H1 (cell line): Measurements from ENCODE around the gene MLKL. TPM values are rescaled to one million over a fixed set of nuclear protein-coding genes. Genes with fewer than 3 reads are reported as not detected.

Experiments used
- CTCF ChIA-PET: fragments of 300-600 bp; sonication (Branson Sonifier 250); formaldehyde crosslinking; loops from one replicate; lab custom pipeline; 2021; ENCODE audit not compliant: partially characterized antibody; lab: Charles Lee
- POLR2A ChIA-PET: fragments of 300-600 bp; sonication (Branson Sonifier 250); formaldehyde crosslinking; loops from one replicate; lab custom pipeline; 2021; ENCODE audit warnings: inconsistent platforms; ENCODE audit not compliant: partially characterized antibody; lab: Charles Lee
- DNase-seq, 2 experiments: peaks; one replicate each; pipeline versions ENCODE4 v3.0.0 to v3.0.0-alpha.2; 2010 to 2022; ENCODE audit warnings: low spot score in 2 of 2, low read depth in 1 of 2, mixed read lengths in 1 of 2
- FAIRE-seq: peaks from 2 replicates; lab custom pipeline; 2011; peaks lifted over from hg19 to GRCh38; lab: Jason Lieb, UNC
- H2AFZ ChIP-seq: 2 replicates; pipeline ENCODE4 v1.8.1; 2012; ENCODE audit warnings: low read length, inconsistent platforms
- H2AK5ac ChIP-seq: 2 replicates; pipeline ENCODE4 v1.6.1; 2013; ENCODE audit warnings: low read depth, low read length
- H2BK120ac ChIP-seq: replicated peaks from 2 replicates; pipeline ENCODE3; 2013; ENCODE audit warnings: low read depth, low read length, inconsistent platforms
- H2BK12ac ChIP-seq: 2 replicates; pipeline ENCODE4 v1.6.1; 2013; ENCODE audit warnings: low read depth, low read length
- H2BK15ac ChIP-seq: 2 replicates; pipeline ENCODE4 v1.6.1; 2013; ENCODE audit warnings: low read length
- H2BK20ac ChIP-seq: 2 replicates; pipeline ENCODE4 v1.6.1; 2013; ENCODE audit warnings: low read length
- H2BK5ac ChIP-seq: 2 replicates; pipeline ENCODE4 v1.6.1; 2013; ENCODE audit warnings: low read depth, low read length
- H3K14ac ChIP-seq: 2 replicates; pipeline ENCODE4 v1.6.1; 2013; ENCODE audit warnings: inconsistent platforms; ENCODE audit not compliant: insufficient read length
- H3K18ac ChIP-seq: 2 replicates; pipeline ENCODE4 v1.6.1; 2013; ENCODE audit warnings: low read length; ENCODE audit errors: extremely low read depth
- H3K23ac ChIP-seq: 2 replicates; pipeline ENCODE4 v1.6.1; 2013; ENCODE audit warnings: inconsistent platforms; ENCODE audit not compliant: insufficient read length
- H3K23me2 ChIP-seq: 2 replicates; pipeline ENCODE4 v1.6.1; 2013; ENCODE audit warnings: low read depth, low read length
- H3K27ac ChIP-seq: 2 replicates; pipeline ENCODE4 v1.6.1; 2011; ENCODE audit warnings: low read depth, low read length, inconsistent platforms
- H3K27me3 ChIP-seq, 4 experiments: replicated peaks in 1 of 4; 1 replicate in 1 of 4; 2 replicates in 3 of 4; pipeline versions ENCODE4 v1.6.1 to v1.8.1; 2011 to 2013; ENCODE audit warnings: low read length in 3 of 4, mild to moderate bottlenecking in 3 of 4, inconsistent platforms in 2 of 4, mixed read lengths in 2 of 4, moderate library complexity in 1 of 4; ENCODE audit not compliant: control insufficient read depth in 3 of 4, insufficient read depth in 3 of 4; ENCODE audit errors: extremely low read depth in 1 of 4
- H3K36me3 ChIP-seq, 4 experiments: 2 replicates each; pipeline versions ENCODE4 v1.6.1 to v1.8.1; 2011 to 2013; ENCODE audit warnings: mild to moderate bottlenecking in 4 of 4, low read length in 3 of 4, moderate library complexity in 2 of 4, control low read depth in 1 of 4, inconsistent platforms in 1 of 4; ENCODE audit not compliant: insufficient read depth in 4 of 4, control insufficient read depth in 2 of 4
- H3K4ac ChIP-seq: replicated peaks from 2 replicates; pipeline ENCODE3; 2013; ENCODE audit warnings: low read length, low read depth, mixed read lengths, inconsistent platforms; ENCODE audit not compliant: insufficient read length
- H3K4me1 ChIP-seq, 4 experiments: replicated peaks in 1 of 4; 1 replicate in 1 of 4; 2 replicates in 3 of 4; pipeline versions ENCODE4 v1.6.1 to v1.8.1; 2011 to 2013; ENCODE audit warnings: low read length in 3 of 4, inconsistent platforms in 2 of 4, mixed read lengths in 1 of 4; ENCODE audit not compliant: insufficient read depth in 4 of 4, control insufficient read depth in 3 of 4
- H3K4me2 ChIP-seq, 2 experiments: 2 replicates each; pipeline versions ENCODE4 v1.6.1 to v1.8.1; 2011 to 2013; ENCODE audit warnings: low read depth in 2 of 2, low read length in 2 of 2, control low read depth in 1 of 2, inconsistent platforms in 1 of 2, mild to moderate bottlenecking in 1 of 2; ENCODE audit not compliant: insufficient read depth in 1 of 2
- H3K4me3 ChIP-seq, 4 experiments: fragments of 200-600, 300-600 bp in 1 of 4; sonication (generic), shearing (Covaris generic), sonication (Bioruptor Twin) in 1 of 4; 2 replicates each; pipeline versions ENCODE4 v1.5.1 to v1.8.1; 2011 to 2016; ENCODE audit warnings: low read length in 4 of 4, low read depth in 3 of 4, control low read depth in 2 of 4, inconsistent platforms in 2 of 4, mild to moderate bottlenecking in 2 of 4, mixed read lengths in 1 of 4, moderate library complexity in 1 of 4; ENCODE audit not compliant: insufficient read depth in 2 of 4; ENCODE audit errors: extremely low read depth in 1 of 4
- H3K56ac ChIP-seq: replicated peaks from 2 replicates; pipeline ENCODE3; 2013; ENCODE audit warnings: low read depth, mild to moderate bottlenecking, mixed read lengths, low read length, inconsistent platforms; ENCODE audit not compliant: insufficient read length
- H3K79me1 ChIP-seq: 2 replicates; pipeline ENCODE4 v1.6.1; 2013; ENCODE audit warnings: low read depth, low read length, control low read depth
- H3K79me2 ChIP-seq, 2 experiments: 2 replicates each; pipeline versions ENCODE4 v1.6.1 to v1.8.1; 2012 to 2013; ENCODE audit warnings: low read length in 2 of 2, mild to moderate bottlenecking in 2 of 2, inconsistent platforms in 1 of 2; ENCODE audit not compliant: insufficient read depth in 2 of 2, control insufficient read depth in 1 of 2
- H3K9ac ChIP-seq, 4 experiments: replicated peaks in 1 of 4; 1 replicate in 1 of 4; 2 replicates in 3 of 4; pipeline versions ENCODE4 v1.6.1 to v1.8.1; 2011 to 2013; ENCODE audit warnings: low read depth in 3 of 4, low read length in 3 of 4, control low read depth in 2 of 4, mild to moderate bottlenecking in 2 of 4, moderate library complexity in 2 of 4, inconsistent platforms in 1 of 4; ENCODE audit errors: extremely low read depth in 1 of 4
- H3K9me3 ChIP-seq, 2 experiments: 2 replicates each; pipeline versions ENCODE4 v1.6.1 to v1.8.1; 2012 to 2013; ENCODE audit warnings: mild to moderate bottlenecking in 2 of 2, moderate library complexity in 2 of 2, control low read depth in 1 of 2, inconsistent platforms in 1 of 2, low read depth in 1 of 2, low read length in 1 of 2, mixed read lengths in 1 of 2; ENCODE audit not compliant: insufficient read depth in 2 of 2
- H4K20me1 ChIP-seq, 2 experiments: replicated peaks in 1 of 2; 2 replicates each; pipeline versions ENCODE3 to v1.8.1; 2011 to 2013; ENCODE audit warnings: inconsistent platforms in 2 of 2, low read length in 2 of 2, mild to moderate bottlenecking in 1 of 2; ENCODE audit not compliant: insufficient read depth in 2 of 2, control insufficient read depth in 1 of 2
- H4K5ac ChIP-seq: 2 replicates; pipeline ENCODE4 v1.6.1; 2013; ENCODE audit warnings: low read length, low read depth, mixed read lengths, inconsistent platforms; ENCODE audit not compliant: insufficient read length
- H4K8ac ChIP-seq: 2 replicates; pipeline ENCODE4 v1.8.0; 2013; ENCODE audit warnings: mild to moderate bottlenecking, moderate library complexity, low read length, inconsistent platforms; ENCODE audit not compliant: insufficient read depth; ENCODE audit errors: extremely low read depth
- H4K91ac ChIP-seq: replicated peaks from 2 replicates; pipeline ENCODE3; 2013; ENCODE audit warnings: low read length, mixed read lengths, inconsistent platforms; ENCODE audit not compliant: insufficient read length
- EGR1 ChIP-seq: IDR thresholded peaks from 2 replicates; pipeline ENCODE4 v1.6.1; 2011; ENCODE audit warnings: low read depth, low read length, borderline replicate concordance
- POLR2AphosphoS5 ChIP-seq: IDR thresholded peaks from 2 replicates; pipeline ENCODE4 v1.6.1; 2011; ENCODE audit warnings: low read depth, low read length
- WGBS, 2 experiments: shearing (Covaris generic) in 1 of 2; methylation state at CpG; one replicate each; pipeline versions ENCODE4 v1.1.6 to v1.1.7; 2013 to 2015; ENCODE audit warnings: low lambda C conversion rate in 2 of 2, mixed read lengths in 2 of 2, inconsistent platforms in 1 of 2, low coverage in 1 of 2, missing lambda C conversion rate in 1 of 2; ENCODE audit not compliant: insufficient replicate concordance in 2 of 2, insufficient coverage in 1 of 2, insufficient read length in 1 of 2; ENCODE audit errors: extremely low coverage in 1 of 2, missing lambda C conversion rate in 1 of 2; 5-methylcytosine and 5-hydroxymethylcytosine counted together
- polyA plus RNA-seq, 7 experiments: library from polyadenylated mRNA; depleted of rRNA in 3 of 7; stranded (reverse) in 5 of 7; unstranded in 2 of 7; fragments of >200 nt in 5 of 7; fragments of 200-250 nt in 2 of 7; gene quantifications; 1 replicate in 5 of 7; 2 replicates in 1 of 7; 4 replicates in 1 of 7; pipeline versions ENCODE4 v1.2.1 to v1.2.3, GENCODE V29; 2011 to 2013; ENCODE audit warnings: missing spikeins in 2 of 7, mixed read lengths in 2 of 7
- total RNA-seq: library from RNA; stranded (reverse); fragmentation: NEBNext Ultra II Directional; extraction: Animal tissue kit (Norgen Biotek cat#: 25700); gene quantifications from 2 replicates; pipeline ENCODE4 v1.2.1, GENCODE V29; 2021

The MLKL gene
- total and polyA plus RNA-seq, 2 of the 8 experiments (the other 6 are each of a cell fraction or from before 2014, with no cell fraction given), result 1.6 to 2.1 TPM

- Histone ChIP-seq H3K14ac (no peak overlapping the region), H4K91ac (no peak overlapping the region), H3K9ac (no peak overlapping the region), H4K20me1 (peaks cover 32 to 34% of the 10 kb centered on the region in 2 experiments), H2AFZ (no peak overlapping the region), H3K79me1 (peaks cover 18% of the 10 kb centered on the region), H3K36me3 (peaks cover 35 to 93% (median 70%) of the 10 kb centered on the region in 4 experiments), H2BK5ac (no peak overlapping the region), H3K56ac (no peak overlapping the region), H3K27me3 (no peaks in the 10 kb centered on the region), H2BK20ac (no peak overlapping the region), H3K4me2 (no peak overlapping the region), H3K18ac (no peak overlapping the region), H3K27ac (no peak overlapping the region), H4K5ac (no peak overlapping the region), H3K9me3 (no peaks in the 10 kb centered on the region; a peak in 1 of 4 replicates), H3K79me2 (peaks cover 34 to 98% of the 10 kb centered on the region in 2 experiments), H2BK15ac (no peak overlapping the region), H2BK120ac (no peak overlapping the region), H3K4me3 (no peak overlapping the region), H3K4me1 (peaks cover 0 to 3% (median 0%) of the 10 kb centered on the region in 4 experiments; a peak in 1 of 7 replicates), H4K8ac (no peak overlapping the region), H3K23ac (no peak overlapping the region), H3K4ac (no peak overlapping the region), H3K23me2 (peaks cover 2% of the 10 kb centered on the region; the same call in 1 of the 2 replicates), H2BK12ac (no peak overlapping the region), H2AK5ac (no peak overlapping the region)
- WGBS, 2 experiments, result 96% methylated on average over 5 of the region's 5 CpGs; no CpG with 5 or more reads in 1 of the 2 experiments
- TF ChIP-seq EGR1 (no peak), POLR2AphosphoS5 (peak; percentile 26; the same call in 1 of the 2 replicates)
- FAIRE-seq (no peak), DNase-seq (no peak)
- POLR2A ChIA-PET, result no interaction called here
- CTCF ChIA-PET, result interaction anchor here (0.6 kb wide), 1 partner anchor 134 kb away, joined by 3 read pairs; no protein-coding TSS in a partner anchor
Observed at GRCh38 chr16:74661064-74661463, 39.6 kb downstream of the MLKL start.
